ENCODE results near the gene USH1G. TPM values are rescaled to one million over a fixed set of nuclear protein-coding genes. Genes with fewer than 3 reads are reported as not detected.

Gene USH1G
- total and polyA plus RNA-seq, 2 of the 13 experiments (the other 11 are each of a cell fraction or from before 2014, with no cell fraction given), result 0.04 TPM; not detected in 1

DNA sequence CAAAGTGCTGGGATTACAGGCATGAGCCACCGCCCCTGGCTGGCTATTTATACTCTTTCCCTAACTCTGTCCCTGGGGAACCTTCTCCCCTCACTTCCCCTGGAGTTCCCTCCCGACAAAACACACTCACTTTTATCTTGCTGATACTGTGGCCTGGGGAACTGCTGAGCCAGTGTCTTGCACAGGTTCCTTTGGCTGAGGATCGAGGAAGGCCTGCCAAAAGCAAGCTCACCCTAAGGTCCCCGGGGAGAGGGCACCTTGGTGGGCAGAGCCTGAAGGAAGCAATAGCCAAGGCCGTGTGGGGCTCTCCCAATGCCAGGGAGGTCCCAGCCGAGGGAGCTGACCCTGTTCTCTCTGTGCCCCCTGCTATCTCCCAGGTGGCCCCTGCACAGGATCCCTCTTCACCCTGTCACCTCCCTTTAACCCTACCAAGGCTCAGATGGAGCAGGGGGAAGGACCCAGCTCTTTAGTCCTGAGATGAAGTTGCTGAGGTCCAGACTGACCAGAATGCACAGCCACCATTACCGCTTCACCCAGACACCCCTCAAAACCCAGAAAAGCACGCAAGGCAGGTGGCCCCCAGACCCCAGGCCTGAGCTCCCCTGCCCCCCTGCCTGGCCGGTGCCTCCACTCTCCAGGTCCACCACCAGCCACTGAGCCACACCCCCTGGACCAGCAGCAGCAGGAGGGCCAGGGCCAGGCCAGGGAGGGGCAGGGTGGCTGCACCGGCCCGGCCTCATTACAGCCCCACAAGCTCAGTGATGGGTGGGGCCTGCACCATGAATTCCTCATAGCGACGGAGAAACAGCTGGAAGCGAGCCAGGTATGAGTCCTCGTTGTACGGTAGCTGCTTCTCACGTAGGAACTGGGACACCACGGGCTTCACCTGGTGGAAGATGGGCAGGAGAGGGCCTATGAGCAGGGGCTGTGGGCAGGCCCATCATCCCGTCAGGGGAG is 45.2 kb downstream of the USH1G start (continued):
- TF ChIP-seq, protein P1, sequence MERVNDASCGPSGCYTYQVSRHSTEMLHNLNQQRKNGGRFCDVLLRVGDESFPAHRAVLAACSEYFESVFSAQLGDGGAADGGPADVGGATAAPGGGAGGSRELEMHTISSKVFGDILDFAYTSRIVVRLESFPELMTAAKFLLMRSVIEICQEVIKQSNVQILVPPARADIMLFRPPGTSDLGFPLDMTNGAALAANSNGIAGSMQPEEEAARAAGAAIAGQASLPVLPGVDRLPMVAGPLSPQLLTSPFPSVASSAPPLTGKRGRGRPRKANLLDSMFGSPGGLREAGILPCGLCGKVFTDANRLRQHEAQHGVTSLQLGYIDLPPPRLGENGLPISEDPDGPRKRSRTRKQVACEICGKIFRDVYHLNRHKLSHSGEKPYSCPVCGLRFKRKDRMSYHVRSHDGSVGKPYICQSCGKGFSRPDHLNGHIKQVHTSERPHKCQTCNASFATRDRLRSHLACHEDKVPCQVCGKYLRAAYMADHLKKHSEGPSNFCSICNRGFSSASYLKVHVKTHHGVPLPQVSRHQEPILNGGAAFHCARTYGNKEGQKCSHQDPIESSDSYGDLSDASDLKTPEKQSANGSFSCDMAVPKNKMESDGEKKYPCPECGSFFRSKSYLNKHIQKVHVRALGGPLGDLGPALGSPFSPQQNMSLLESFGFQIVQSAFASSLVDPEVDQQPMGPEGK (CRISPR knock-in tag; IDR thresholded peaks at IDR 0.05), result peak; percentile 39; the same call in 1 of the 2 replicates
- TF ChIP-seq TGIF2 (CRISPR knock-in tag; IDR thresholded peaks at IDR 0.05) (0 out of 2 replicates have a peak, but pooled peaks have one; percentile 28), NR2F2 (IDR thresholded peaks at IDR 0.05; ENCODE audit: borderline replicate concordance, low read depth) (no peak), SP4 (CRISPR knock-in tag; IDR thresholded peaks at IDR 0.05) (no peak), NFIB (CRISPR knock-in tag; IDR thresholded peaks at IDR 0.05; ENCODE audit: borderline replicate concordance) (no peak)

- H4K20me1 ChIP-seq (ENCODE audit: insufficient read depth, low read length), result no peaks in the 10 kb centered on the region
- 39% methylated on average over 6 of the region's 6 CpGs for WGBS (ENCODE audit: low lambda C conversion rate)
- H3K4me1 ChIP-seq (ENCODE audit: insufficient read depth, low read length), result peaks cover 62% of the 10 kb centered on the region
- ChIA-PET CTCF (ENCODE audit: low intra/inter-chr PET ratio, low total read pairs) (no interaction called here), POLR2A (interaction anchor here (1.1 kb wide), 1 partner anchor 10 kb away, joined by 3 read pairs; no protein-coding TSS in a partner anchor)
- no peaks in the 10 kb centered on the region for H3K9me3 ChIP-seq (ENCODE audit: low read length)
- peaks cover 11% of the 10 kb centered on the region for H3K79me2 ChIP-seq (ENCODE audit: insufficient read depth, low read length)
- intact Hi-C loops (cut with micrococcal nuclease; ENCODE audit: unreplicated experiment) (no loop called here), in situ Hi-C loops (cut with HindIII; ENCODE audit: extremely low pct_ligation_motif_present, low pct_unique_long_range_greater_than_20kb) (no loop called here)
- no peak overlapping the region for H2AFZ ChIP-seq (ENCODE audit: low read length)
- peaks cover 4 to 34% of the 10 kb centered on the region in 2 experiments; a peak in 4 of 5 replicates for H3K27me3 ChIP-seq (ENCODE audit: control insufficient read depth in 1 of 2, insufficient read depth in 2 of 2, low read length in 2 of 2)
- ATAC-seq (no peak), DNase-seq (ENCODE audit: low spot score) (peak; percentile 69), FAIRE-seq (peak; percentile 15)
- no peak overlapping the region for H3K27ac ChIP-seq (ENCODE audit: extremely low read length, insufficient read depth, low read length)
- no peak overlapping the region for H3K4me3 ChIP-seq (replicated peaks in 1 of 3; ENCODE audit: insufficient read depth in 1 of 3, low read depth in 2 of 3, low read length in 3 of 3)
- peak overlapping the region; percentile 38 for H3K4me2 ChIP-seq (ENCODE audit: low read depth, low read length)
- H3K36me3 ChIP-seq (replicated peaks in 1 of 2; ENCODE audit: control insufficient read depth in 1 of 2, insufficient read depth in 2 of 2, low read length in 2 of 2), result no peaks in the 10 kb centered on the region
- H3K9ac ChIP-seq (ENCODE audit: insufficient read depth, low read depth, low read length), result no peak overlapping the region
- no TSS peak for BruUV-seq (replicated peaks)
- TF ChIP-seq MAX (IDR thresholded peaks at IDR 0.05) (0 out of 2 replicates have a peak, but pooled peaks have one; percentile 0), ZSCAN25 (CRISPR knock-in tag; IDR thresholded peaks at IDR 0.05) (no peak), SP1 (IDR thresholded peaks at IDR 0.05) (no peak), SP1 (CRISPR knock-in tag; IDR thresholded peaks at IDR 0.05) (no peak), ZNF510 (CRISPR knock-in tag; IDR thresholded peaks at IDR 0.05; ENCODE audit: low read depth) (no peak), HMG20A (CRISPR knock-in tag; IDR thresholded peaks at IDR 0.05; ENCODE audit: borderline replicate concordance) (no peak), ZNF354B (CRISPR knock-in tag; IDR thresholded peaks at IDR 0.05) (no peak), HMG20B (CRISPR knock-in tag; conservative IDR thresholded peaks at IDR 0.05) (0 out of 2 replicates have a peak, but pooled peaks have one; percentile 25), ZNF274 (CRISPR knock-in tag; IDR thresholded peaks at IDR 0.05) (no peak), DNMT1 (CRISPR knock-in tag; IDR thresholded peaks at IDR 0.05) (no peak), ZNF598 (CRISPR knock-in tag; IDR thresholded peaks at IDR 0.05; ENCODE audit: borderline replicate concordance) (0 out of 2 replicates have a peak, but pooled peaks have one; percentile 9), ZNF572 (CRISPR knock-in tag; IDR thresholded peaks at IDR 0.05) (no peak)
- TF ChIP-seq, protein P2, sequence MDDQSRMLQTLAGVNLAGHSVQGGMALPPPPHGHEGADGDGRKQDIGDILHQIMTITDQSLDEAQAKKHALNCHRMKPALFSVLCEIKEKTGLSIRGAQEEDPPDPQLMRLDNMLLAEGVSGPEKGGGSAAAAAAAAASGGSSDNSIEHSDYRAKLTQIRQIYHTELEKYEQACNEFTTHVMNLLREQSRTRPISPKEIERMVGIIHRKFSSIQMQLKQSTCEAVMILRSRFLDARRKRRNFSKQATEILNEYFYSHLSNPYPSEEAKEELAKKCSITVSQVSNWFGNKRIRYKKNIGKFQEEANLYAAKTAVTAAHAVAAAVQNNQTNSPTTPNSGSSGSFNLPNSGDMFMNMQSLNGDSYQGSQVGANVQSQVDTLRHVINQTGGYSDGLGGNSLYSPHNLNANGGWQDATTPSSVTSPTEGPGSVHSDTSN (CRISPR knock-in tag; IDR thresholded peaks at IDR 0.05; ENCODE audit: borderline replicate concordance), result no peak
Observed at GRCh38 chr17:74875977-74876593, 47.0 kb downstream of the USH1G start.

Measured in HepG2 (cell line).